Measurements from ENCODE around the gene RNF141.

Gene RNF141

GRCh38 chr11:10566257-10566957 lies 25.4 kb upstream of the RNF141 start:
- Histone ChIP-seq H2AFZ (ENCODE audit: low read depth, low read length) (no peak overlapping the region), H3K9me3 (ENCODE audit: insufficient read depth, low read length, severe bottlenecking) (no peaks in the 10 kb centered on the region), H3K79me2 (ENCODE audit: insufficient read depth, low read length) (no peaks in the 10 kb centered on the region), H3K4me2 (ENCODE audit: insufficient read depth, low read length) (no peak overlapping the region), H4K20me1 (ENCODE audit: insufficient read depth, low read length) (no peaks in the 10 kb centered on the region), H3K27ac (ENCODE audit: low read length) (no peak overlapping the region), H3K4me1 (ENCODE audit: insufficient read depth, low read length) (no peaks in the 10 kb centered on the region), H3K9ac (ENCODE audit: low read depth, low read length) (no peak overlapping the region), H3K27me3 (ENCODE audit: insufficient read depth, low read length, poor library complexity) (peaks cover 18% of the 10 kb centered on the region), H3K4me3 (ENCODE audit: low read depth in 1 of 2, low read length in 2 of 2) (no peak overlapping the region), H3K36me3 (ENCODE audit: insufficient read depth, low read length) (no peaks in the 10 kb centered on the region)
- no peak for DNase-seq
- no peak for TF ChIP-seq EZH2 (IDR thresholded peaks at IDR 0.05; ENCODE audit: borderline replicate concordance, low read depth, low read length, severe bottlenecking)
- TF ChIP-seq, protein P1, sequence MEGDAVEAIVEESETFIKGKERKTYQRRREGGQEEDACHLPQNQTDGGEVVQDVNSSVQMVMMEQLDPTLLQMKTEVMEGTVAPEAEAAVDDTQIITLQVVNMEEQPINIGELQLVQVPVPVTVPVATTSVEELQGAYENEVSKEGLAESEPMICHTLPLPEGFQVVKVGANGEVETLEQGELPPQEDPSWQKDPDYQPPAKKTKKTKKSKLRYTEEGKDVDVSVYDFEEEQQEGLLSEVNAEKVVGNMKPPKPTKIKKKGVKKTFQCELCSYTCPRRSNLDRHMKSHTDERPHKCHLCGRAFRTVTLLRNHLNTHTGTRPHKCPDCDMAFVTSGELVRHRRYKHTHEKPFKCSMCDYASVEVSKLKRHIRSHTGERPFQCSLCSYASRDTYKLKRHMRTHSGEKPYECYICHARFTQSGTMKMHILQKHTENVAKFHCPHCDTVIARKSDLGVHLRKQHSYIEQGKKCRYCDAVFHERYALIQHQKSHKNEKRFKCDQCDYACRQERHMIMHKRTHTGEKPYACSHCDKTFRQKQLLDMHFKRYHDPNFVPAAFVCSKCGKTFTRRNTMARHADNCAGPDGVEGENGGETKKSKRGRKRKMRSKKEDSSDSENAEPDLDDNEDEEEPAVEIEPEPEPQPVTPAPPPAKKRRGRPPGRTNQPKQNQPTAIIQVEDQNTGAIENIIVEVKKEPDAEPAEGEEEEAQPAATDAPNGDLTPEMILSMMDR (IDR thresholded peaks at IDR 0.05; ENCODE audit: borderline replicate concordance, extremely low read depth, low read length, poor library complexity, severe bottlenecking), result no peak
- no peak for ATAC-seq (ENCODE audit: insufficient read depth, low read depth)

- no peaks in the 10 kb centered on the region for H4K20me1 ChIP-seq (ENCODE audit: insufficient read depth, low read length)
- ATAC-seq (ENCODE audit: insufficient read depth, low read depth) (no peak), DNase-seq (no peak)
- H3K4me2 ChIP-seq (ENCODE audit: insufficient read depth, low read length), result no peak overlapping the region
- H3K27ac ChIP-seq (ENCODE audit: low read length), result no peak overlapping the region
- TF ChIP-seq EZH2 (IDR thresholded peaks at IDR 0.05; ENCODE audit: borderline replicate concordance, low read depth, low read length, severe bottlenecking), result no peak
- TF ChIP-seq, protein P1 (IDR thresholded peaks at IDR 0.05; ENCODE audit: borderline replicate concordance, extremely low read depth, low read length, poor library complexity, severe bottlenecking), result no peak
- no peaks in the 10 kb centered on the region for H3K79me2 ChIP-seq (ENCODE audit: insufficient read depth, low read length)
- H3K27me3 ChIP-seq (ENCODE audit: insufficient read depth, low read length, poor library complexity), result peaks cover 18% of the 10 kb centered on the region
- H3K9ac ChIP-seq (ENCODE audit: low read depth, low read length), result no peak overlapping the region
- H2AFZ ChIP-seq (ENCODE audit: low read depth, low read length), result no peak overlapping the region
- H3K9me3 ChIP-seq (ENCODE audit: insufficient read depth, low read length, severe bottlenecking), result no peaks in the 10 kb centered on the region
- H3K36me3 ChIP-seq (ENCODE audit: insufficient read depth, low read length), result no peaks in the 10 kb centered on the region
- no peaks in the 10 kb centered on the region for H3K4me1 ChIP-seq (ENCODE audit: insufficient read depth, low read length)
- H3K4me3 ChIP-seq (ENCODE audit: low read depth in 1 of 2, low read length in 2 of 2), result no peak overlapping the region
Measured at GRCh38 chr11:10565493-10565892, 24.5 kb upstream of the RNF141 start.

DNA sequence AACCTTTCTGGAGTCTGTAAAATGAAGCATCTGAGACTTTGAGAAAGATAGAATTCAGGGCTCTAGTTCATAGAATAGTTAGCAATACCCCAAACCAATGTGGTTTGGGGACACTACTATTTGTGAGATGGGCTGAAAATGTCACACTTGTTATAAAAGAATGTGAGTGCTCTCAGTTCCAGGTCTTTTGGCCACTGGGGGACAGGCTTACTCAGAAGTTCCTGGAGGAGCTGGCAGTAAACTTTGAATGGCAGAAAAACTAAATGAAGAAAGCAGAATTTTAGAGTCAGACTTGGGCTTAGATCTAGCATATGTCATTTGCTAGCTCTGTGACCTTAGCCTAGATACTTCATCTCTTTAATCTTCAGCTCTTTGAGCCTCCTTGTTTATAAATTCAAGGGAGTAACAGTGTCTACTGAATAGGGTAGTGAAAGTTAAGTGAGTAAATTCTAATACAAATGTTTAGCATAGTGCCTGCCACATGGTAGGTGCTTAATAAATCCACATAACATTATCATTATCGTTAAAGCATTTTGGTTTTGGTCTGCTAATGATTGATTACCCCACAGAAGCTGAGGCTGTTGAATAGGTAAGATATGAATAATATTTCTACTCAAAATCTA lies 23.8 kb upstream of the RNF141 start:
- Histone ChIP-seq H3K4me1 (ENCODE audit: insufficient read depth, low read length) (no peaks in the 10 kb centered on the region), H3K27me3 (ENCODE audit: insufficient read depth, low read length, poor library complexity) (peaks cover 17% of the 10 kb centered on the region), H3K36me3 (ENCODE audit: insufficient read depth, low read length) (no peaks in the 10 kb centered on the region), H3K79me2 (ENCODE audit: insufficient read depth, low read length) (no peaks in the 10 kb centered on the region), H3K27ac (ENCODE audit: low read length) (no peak overlapping the region), H3K9ac (ENCODE audit: low read depth, low read length) (no peak overlapping the region), H3K4me3 (ENCODE audit: low read depth in 1 of 2, low read length in 2 of 2) (no peak overlapping the region), H3K4me2 (ENCODE audit: insufficient read depth, low read length) (no peak overlapping the region), H2AFZ (ENCODE audit: low read depth, low read length) (no peak overlapping the region), H3K9me3 (ENCODE audit: insufficient read depth, low read length, severe bottlenecking) (no peaks in the 10 kb centered on the region), H4K20me1 (ENCODE audit: insufficient read depth, low read length) (no peaks in the 10 kb centered on the region)
- TF ChIP-seq, protein P1 (IDR thresholded peaks at IDR 0.05; ENCODE audit: borderline replicate concordance, extremely low read depth, low read length, poor library complexity, severe bottlenecking), result no peak
- no peak for TF ChIP-seq EZH2 (IDR thresholded peaks at IDR 0.05; ENCODE audit: borderline replicate concordance, low read depth, low read length, severe bottlenecking)
- DNase-seq (no peak), ATAC-seq (ENCODE audit: insufficient read depth, low read depth) (no peak)
